TTC549 (cell line): ENCODE data around the gene NUP210.
"Not testable (repeated sequence)": the region's sequence is repeated elsewhere in the genome, so short reads cannot be mapped to it uniquely, and the experiment has no call there.

Source experiments
- FAIRE-seq: peaks from 2 replicates; lab custom pipeline; 2012; peaks lifted over from hg19 to GRCh38; lab: Jason Lieb, UNC

NUP210 gene

DNA sequence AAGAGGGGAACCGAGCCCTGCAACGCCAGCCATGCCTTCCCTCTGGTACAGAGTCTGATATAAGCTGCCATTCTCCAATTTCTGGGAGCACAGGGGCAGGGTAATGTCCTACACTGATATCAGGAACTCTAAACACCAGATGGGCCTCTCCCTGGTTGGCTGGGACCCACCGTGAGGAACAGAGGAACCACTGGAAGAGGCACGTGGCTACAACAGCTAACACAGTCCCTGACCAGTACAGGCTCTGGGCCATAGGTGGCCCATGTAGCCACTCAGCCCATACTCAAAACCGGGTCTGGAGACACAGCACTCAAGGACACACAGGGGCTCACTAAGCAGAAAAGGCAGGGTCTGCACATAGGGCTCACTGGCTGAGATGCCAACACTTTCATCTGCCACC lies 13.9 kb downstream of the NUP210 start:
- FAIRE-seq, result no peak

DNA sequence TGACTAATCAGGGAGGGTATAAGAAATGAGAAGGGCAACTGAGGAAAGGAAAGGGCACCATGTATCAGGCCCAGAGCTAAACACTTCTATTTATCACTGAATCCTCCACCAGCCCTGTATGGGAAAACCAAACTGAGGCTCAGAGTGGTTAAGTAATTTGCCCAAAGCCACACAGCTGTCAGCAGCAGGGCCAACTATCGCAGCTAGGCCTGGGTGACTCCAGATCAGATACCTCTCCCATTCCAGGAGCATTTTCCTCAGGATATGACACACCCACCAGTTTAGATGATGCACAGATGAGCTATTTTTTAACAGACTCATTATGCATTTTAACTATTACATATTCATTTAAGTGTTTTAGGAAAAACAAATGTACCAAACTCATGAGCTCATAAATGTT lies 14.5 kb downstream of the NUP210 start:
- no peak for FAIRE-seq

DNA sequence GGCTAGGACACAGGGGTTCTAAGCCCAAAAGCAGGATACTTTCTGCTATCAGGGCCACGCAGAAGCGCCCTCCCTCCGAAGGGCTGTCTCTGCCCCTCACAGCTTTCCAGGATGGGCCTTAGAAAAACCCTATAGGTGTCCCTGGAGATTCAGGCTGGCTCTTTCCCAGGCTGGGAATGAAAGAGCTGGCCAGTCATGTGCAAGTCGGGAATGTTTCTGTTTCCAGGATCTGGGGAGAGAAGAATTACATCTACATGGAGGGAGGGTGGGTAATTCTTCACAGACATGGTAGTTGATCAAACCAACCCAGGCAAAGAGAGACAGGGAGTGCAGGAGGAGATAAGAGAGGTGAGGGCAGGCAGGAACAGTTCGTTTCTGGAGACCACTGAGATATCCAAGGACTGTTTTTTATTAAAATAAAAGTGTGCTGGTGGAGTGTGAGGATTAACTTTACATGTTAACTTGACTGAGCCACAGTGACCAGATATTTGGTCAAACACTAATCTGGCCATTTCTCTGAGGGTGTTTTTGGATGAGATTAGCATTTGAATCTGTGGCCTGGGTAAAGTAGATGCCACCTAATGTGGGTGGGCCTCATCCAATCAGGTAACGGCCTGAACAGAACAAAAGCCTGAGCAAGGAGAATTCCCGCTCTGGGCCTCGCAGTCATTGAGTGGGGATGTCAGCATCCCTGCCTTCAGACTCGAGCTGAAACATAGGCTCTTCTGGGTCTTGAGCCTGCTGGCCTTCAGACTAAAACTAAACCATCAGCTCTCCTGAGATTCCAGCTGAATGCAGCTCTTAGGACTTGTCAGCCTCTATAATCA lies 15.3 kb downstream of the NUP210 start:
- FAIRE-seq, result no peak

DNA sequence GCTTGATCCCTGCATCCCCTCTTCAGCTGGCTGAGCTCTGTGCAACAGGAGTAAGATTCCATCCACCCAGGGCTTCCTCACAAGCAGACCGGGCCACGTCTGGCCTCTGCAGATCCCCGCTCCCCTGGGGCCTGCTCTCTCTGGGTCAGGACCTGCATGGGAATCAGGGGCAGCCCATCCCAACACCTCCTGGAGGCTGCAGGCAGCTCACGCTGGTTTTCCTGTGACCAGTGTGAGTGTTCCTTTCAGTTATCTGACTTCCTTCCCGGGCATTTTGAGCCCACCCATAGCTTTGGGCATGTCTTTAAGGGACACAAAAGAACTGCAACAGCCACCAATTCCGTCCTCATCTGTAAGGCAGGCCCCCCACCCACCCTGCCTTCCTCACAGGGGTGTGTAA lies 16.3 kb downstream of the NUP210 start:
- no peak for FAIRE-seq

DNA sequence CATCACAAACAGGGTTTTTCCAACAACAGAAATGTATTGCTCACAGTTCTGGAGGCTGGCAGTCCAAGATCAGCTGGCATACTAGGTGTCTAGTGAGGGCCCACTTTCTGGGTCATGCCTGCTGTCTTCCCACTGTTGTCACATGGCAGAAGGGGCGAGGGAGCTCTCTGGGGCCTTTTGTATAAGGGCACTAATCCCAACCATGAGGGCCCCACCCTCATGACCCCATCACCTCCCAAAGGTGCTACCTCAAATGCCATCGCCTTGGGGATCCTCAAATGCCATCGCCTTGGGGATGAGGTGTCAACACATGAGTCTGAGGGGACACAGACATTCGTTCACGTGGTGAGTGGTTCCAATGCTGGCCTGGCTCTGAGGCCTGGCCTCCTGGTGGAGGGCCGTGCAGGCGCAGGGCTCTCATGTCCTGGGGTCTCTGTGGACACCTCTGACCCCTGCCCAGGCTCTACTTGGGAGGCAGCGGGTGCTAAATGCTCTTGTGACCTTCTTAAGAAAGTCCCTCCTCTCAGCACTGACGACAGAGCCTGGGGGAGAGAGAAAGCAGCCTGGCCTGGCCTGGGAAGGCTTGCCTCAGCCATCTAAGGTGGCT lies 16.8 kb downstream of the NUP210 start:
- FAIRE-seq, result no peak

DNA sequence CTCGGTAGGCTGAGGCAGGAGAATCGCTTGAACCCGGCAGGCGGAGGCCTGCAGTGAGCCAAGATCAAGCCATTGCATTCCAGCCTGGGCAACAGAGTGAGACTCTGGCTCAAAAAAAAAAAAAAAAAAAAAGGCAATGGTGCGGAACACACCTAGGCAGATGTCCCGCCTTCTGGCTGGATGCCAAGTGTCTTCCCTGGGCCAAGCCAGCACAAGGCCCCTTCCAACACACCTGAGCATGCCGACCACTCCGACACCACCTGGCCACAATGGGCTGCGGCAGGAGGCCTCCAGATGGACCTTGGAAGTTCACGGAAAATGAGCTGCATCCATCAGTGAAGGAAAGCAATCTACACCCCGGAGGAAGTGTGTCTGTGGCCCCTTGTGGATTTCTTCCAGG lies 19.0 kb downstream of the NUP210 start:
- no peak for FAIRE-seq

DNA sequence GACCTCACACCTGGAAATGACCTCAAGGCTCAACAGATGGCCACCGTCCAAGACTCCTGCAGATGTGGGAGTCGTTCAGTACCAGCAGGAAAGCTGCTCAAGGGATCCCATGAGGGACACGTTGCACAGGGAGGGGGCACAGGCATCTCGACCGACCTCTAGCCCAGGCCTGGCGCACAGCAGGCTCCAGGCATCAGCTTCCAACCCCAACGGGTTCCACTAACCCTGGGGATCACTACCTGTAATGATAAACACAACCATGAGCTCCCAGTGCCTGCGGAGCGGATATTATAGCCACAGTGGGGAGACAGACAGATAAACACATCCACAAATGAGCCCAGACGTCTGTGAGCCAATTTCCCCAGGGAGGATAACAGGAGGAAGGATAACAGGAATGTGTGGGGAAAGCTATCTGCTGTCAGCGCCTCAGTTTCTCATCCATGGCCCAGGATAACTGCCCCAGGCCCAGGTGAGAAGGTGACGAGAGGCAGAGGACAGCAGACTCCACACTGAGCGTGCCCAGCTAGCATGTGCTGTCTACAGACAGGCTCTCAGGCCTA lies 19.9 kb downstream of the NUP210 start:
- no peak for FAIRE-seq

DNA sequence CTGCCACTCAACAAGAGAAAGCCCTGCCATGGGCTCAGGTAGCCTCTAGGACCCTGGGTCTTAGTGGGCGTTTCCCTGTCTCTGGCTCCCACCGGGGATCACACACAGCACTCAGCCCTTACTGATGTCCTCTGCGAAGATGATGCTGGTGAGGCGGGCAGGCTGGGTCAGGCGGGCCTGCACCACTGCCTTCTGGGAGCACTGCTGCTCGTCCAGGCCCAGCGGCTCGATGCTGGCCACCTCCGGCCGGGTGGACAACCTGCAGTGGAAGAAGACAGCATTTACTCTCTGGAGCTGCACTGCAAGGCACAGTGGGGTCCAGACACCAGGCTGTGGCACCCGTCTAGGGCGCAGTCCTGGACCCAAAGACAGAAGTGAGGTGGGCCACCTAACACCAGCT lies 20.5 kb downstream of the NUP210 start:
- no peak for FAIRE-seq

DNA sequence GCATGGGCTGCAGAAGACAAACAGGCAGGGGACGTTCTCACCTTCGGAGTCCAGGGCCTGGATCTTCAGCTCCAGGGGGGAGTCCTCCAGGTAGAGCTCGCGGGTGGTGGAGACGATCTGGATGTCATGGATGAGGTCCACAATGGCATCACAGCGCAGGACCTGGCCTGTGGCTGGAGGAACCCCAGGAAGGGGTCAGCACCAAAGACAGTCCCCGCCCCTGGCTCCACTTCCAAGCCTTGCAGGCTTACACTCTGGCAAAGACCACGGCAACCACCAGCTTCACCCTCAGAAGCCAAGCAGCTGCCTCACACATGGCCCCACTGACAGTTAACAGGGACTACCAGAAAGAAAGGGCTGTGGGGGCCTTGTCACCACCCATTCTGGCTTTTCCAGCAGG lies 22.8 kb downstream of the NUP210 start:
- no peak for FAIRE-seq

DNA sequence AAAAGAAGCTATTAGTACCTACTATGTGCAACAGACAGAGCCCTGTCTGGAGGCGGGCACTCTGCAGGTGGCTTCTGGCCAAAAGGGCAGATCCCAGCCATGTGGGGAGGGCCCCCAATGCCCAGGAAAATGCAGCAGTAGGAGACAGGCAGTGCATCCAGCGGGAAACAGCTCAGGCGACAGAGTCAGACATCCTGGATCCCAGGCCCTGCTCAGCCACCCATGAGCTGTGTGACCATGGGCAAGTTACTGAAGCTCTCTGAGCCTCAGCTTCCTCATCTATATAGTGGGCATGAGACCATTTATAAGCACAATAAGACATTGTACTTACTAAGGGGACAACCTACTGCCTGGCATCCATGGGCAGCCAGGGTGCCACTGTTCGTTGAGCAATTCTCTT lies 25.8 kb downstream of the NUP210 start:
- no peak for FAIRE-seq

DNA sequence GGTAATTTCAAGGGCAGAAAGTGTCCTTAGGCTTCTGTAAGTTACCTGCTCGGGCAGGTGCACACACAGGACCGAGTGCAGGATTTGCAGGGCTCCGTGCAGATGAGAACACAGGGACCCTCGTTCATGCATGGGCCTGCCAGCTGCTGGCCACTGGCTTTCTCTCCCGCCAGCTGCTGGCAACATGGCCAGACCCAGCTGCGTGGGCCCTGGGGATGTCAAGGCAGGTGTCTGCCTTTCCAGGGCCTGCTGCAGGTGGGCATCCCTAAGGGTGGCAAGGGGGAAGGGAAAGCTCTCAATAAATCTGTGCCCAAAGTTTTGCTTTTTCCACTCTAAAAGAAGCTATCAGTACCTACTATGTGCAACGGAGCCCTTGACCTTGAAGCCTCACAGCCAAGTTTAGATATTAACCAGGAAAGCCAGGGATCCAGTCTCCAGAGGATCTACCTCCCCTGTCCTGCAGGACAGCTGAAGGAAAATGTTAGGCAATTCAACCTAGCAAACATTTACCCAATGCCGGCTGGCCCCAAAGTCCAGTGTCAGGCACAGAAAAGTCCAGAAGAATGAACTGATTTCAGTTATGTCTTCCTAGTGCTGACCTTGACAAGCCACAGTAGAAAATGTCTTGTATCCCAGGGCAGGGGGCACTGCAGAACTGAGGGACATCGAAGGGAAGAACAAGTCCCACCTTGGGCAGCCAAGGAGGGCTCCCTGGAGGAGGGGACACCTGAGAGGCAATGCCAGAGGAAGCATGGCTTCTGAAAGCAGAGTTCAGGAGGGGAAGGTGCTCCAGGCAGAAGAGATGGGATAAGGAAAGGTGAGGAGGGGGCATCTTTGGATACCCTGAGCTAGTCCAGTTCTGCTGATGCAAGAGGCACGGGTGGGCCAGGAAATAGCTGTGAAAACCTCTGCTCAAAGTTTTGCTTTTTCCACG lies 26.4 kb downstream of the NUP210 start:
- no peak for FAIRE-seq

DNA sequence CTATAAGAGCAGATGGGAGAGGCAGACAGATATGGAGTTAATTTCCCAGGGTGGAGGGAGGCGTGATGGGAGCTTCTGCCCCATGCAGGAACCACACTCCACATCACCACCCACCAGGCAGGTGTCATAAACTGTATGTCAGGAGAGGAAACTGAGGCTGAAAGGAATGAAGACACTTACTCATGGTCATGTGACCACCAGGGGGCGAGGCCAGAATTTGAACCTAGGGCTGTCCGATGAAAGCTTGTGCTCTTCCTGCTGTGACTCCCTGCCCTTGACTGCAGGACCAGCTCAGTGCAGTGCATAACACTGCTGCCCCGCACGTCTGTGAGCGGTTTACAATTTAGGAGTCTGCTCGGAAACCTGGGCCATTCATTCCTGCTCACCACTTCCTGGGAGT lies 28.8 kb downstream of the NUP210 start:
- no peak for FAIRE-seq

DNA sequence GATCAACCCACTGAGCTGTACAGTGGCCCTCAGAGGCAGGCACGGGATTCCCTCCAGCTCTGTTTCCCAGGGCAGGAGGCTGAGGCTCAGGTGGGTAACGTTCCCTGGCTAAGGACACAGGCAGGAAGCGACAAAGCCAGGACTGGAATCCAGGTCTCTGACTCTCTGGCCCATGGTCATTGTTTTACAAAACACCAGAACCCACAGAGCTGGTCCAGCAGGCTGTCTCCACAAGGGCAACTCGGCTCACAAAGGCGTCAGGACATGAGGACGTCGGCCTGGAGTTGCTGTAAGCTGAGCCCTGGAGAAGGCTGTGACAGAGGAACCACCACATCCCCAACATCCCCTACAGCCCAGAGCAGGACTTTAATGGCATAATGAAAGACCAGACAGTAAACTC lies 30.7 kb downstream of the NUP210 start:
- FAIRE-seq, result no peak

DNA sequence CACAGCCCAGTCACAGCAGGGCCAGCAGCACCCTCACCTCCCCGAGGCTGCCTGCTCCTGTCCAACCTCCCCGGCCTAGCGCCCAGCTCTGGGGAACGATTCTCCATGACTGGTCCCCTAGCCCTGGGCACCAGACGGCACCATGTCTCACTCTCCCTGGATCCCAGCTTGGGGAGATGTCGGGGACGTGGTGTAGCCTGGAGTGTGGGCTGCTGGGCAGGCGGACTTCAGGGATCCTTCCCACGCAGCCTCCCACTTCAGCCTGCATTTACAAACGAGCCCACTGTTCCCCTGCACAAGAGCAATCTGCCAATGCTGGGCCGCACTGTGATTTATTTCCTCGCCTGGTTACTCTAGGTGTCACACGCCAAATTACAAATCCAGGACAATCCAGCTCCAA lies 31.3 kb downstream of the NUP210 start:
- FAIRE-seq, result no peak

DNA sequence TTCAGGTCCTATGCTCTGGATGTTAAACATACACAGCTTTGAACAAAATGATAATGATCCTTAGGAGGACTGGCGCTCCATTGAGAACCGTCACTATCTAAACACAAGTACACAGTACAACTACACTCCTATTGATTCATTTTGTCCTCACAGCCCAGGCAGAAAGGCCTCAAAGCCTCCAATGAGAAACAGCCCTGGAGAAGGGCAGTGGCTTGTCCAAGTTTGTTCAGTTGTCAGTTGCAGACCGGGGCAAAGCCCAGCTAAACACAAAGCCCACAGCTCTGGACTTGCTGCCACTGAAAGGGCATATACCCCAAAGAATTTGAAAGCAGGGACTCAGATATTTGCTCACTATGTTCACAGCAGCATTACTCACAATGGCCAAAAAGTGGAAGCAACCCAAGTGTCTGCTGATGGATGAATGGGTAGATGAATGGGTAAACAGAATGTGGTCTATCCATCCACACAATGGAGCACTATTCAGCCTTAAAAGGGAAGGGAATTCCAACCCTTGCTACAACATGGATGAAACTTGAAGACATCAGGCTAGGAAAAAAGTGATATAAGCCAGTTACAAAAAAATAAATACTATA lies 34.7 kb downstream of the NUP210 start:
- FAIRE-seq, result no peak

DNA sequence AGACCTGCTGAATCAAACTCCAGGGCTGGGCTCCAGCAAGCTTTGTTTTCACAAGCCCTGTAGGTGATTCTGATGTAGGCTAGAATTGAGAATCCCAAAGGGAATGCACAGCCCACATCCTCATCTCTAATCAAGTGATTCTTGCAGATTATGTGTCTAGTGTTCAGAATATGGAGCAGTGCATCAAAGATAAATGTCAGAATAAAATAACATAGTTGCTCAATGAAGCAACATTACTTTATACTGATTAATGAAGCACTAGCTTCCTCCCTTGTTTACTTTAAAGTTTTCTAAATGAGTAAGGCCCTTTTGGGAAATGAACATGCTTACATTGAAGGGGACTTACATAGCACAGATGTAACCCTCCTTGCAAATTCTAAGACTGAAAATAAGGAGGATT lies 39.2 kb downstream of the NUP210 start:
- FAIRE-seq, result no peak

DNA sequence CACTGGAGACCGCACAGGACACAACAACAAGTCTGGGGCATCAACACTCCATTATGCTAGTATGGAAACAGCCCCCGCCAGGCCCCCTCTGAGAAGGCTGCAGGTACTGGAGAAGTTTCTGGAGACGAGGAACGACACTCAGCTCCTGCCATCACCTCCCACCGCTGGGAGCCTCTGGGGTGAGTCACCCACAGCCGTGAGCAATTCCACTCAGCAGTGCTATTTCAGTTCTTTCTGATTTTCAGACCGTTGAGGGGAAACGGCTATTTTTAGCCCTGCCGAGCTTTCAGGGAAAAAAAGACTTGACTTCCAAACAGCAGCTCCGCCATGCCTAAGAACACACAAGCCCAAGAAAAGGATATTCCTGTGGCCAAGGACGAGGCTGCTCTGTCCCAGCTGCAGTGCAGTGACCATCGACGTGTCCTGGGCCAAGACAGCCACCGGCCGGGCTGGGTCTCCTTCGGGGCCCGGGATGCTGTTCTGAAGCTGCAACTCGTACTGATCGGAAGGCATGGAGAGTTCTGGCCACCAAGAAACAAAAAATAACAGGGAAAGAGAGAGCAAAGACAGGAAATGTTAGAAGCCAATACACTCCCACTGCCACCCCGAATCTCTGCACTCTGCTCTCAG lies 40.8 kb downstream of the NUP210 start:
- no peak for FAIRE-seq

DNA sequence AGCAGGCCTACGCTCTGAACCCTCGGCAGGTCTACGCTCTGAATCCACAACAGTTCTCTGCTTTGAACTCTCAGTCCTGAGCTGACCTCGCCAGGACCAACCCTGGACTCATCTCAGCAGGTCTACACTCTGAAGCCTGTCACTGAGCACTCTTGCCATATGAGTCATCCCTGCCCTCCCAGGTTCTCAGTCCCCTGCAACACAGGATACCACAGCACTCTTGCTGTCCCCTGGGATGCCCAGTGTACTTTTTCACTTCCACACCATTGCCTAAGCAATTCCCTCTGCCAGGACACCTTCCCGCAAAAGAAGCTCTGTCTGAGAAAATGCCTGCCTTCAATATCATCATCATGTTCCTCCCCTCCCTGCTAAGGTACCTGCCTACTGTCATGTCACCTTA lies 42.0 kb downstream of the NUP210 start:
- no peak for FAIRE-seq

DNA sequence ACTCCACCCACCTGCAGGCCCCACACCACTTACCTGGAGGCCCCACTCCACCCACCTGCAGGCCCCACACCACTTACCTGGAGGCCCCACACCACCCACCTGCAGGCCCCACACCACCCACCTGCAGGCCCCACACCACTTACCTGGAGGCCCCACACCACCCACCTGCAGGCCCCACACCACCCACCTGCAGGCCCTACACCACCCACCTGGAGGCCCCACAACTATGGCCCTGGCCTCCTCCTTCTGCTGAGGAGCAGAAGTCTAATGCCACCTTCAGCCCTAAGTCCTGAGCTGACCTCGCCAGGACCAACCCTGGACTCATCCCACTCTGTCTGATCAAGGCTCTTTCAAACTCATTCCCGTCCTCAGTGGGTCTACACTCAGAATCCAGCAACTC lies 42.4 kb downstream of the NUP210 start:
- not testable (repeated sequence) for FAIRE-seq

DNA sequence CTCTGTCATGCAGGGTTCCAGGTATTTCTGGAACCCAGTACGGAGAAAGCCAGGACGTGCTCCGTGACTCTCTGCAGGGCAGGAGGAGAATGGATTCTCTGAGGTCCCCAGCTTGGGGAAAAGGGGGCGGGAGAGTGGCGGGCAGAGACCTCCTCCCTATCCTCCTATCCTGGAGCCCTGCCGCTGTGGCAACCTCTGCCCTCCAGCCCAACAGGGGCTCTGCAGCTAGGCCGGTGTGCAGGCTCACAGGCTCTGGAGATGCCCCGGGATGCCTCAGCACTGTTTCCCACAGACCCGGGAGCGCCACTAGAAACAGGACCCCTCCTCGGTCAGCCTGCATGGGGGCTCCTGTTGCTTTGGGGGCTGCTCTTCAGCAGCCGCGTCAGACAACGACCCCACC lies 43.1 kb downstream of the NUP210 start:
- no peak for FAIRE-seq

DNA sequence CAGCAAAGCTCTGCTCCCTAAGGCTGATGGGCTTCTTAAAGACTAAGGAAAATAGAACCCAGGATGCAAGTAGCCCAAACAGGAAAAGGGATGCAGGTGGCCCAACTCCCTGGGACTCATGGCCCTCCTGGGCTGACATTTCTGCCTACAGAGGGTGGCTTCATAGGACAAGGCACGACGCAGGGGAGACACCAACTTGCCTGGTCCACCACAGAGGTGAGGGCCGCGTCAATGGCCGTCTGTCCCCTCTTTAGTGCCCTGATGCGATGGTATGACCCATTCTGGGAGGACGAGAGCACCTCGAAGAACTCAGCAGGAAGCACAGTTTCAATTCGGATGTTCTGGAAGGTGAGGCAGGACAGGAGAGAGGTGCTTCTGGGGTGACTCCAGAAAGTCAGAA lies 44.0 kb downstream of the NUP210 start:
- FAIRE-seq, result no peak

DNA sequence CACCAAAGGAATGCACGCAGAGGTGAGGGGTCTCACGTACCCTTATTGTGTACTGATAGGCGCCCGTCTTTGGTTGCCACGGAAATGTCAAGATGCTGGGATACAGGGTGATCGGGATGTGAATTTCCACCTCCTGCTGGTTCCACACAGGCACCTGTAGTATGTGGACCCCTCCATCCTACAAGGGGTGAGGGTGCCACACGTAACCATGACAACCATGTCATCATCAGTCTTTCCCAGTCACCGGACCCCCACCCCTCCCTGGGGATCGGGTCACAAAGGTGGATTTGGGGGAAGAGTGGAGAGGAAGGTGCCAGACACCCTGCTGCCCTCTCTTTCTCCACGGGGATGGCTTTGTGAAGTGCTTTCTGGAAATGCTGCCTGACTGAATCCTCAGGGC lies 44.7 kb downstream of the NUP210 start:
- FAIRE-seq, result no peak
